ENCODE measurements around the gene ELFN2.

The ELFN2 gene

GRCh38 chr22:37386441-37386840, 40.8 kb downstream of the ELFN2 start:
- H3K27ac ChIP-seq = no peak overlapping the region
- no peak for DNase-seq (ENCODE audit: low spot score)
- H3K4me3 ChIP-seq = no peak overlapping the region
- TF ChIP-seq CTCF (IDR thresholded peaks at IDR 0.05) = no peak

- DNase-seq (ENCODE audit: low spot score) = no peak
- no peak overlapping the region for H3K4me3 ChIP-seq
- no peak for TF ChIP-seq CTCF (IDR thresholded peaks at IDR 0.05)
- no peak overlapping the region for H3K27ac ChIP-seq
These were observed 42.6 kb downstream of the ELFN2 start for GRCh38 chr22:37384691-37385090.

- Histone ChIP-seq H3K27ac (no peak overlapping the region), H3K4me3 (no peak overlapping the region)
- no peak for TF ChIP-seq CTCF (IDR thresholded peaks at IDR 0.05)
- no peak for DNase-seq (ENCODE audit: low spot score)
These were observed 43.9 kb downstream of the ELFN2 start for GRCh38 chr22:37383341-37383740.

- H3K4me3 ChIP-seq = no peak overlapping the region
- no peak for TF ChIP-seq CTCF (IDR thresholded peaks at IDR 0.05)
- DNase-seq (ENCODE audit: low spot score) = no peak
- no peak overlapping the region for H3K27ac ChIP-seq
These were observed 45.8 kb downstream of the ELFN2 start for GRCh38 chr22:37381489-37381888.

- DNase-seq (ENCODE audit: low spot score) = no peak
- H3K4me3 ChIP-seq = no peak overlapping the region
- no peak overlapping the region for H3K27ac ChIP-seq
- no peak for TF ChIP-seq CTCF (IDR thresholded peaks at IDR 0.05)
These were observed 47.6 kb downstream of the ELFN2 start for GRCh38 chr22:37379722-37380121.

- TF ChIP-seq CTCF (IDR thresholded peaks at IDR 0.05) = no peak
- no peak for DNase-seq (ENCODE audit: low spot score)
- Histone ChIP-seq H3K27ac (no peak overlapping the region), H3K4me3 (no peak overlapping the region)
These were observed 48.2 kb downstream of the ELFN2 start for GRCh38 chr22:37379085-37379484.

GRCh38 chr22:37378642-37379058, 48.6 kb downstream of the ELFN2 start:
- DNase-seq (ENCODE audit: low spot score) = no peak
- TF ChIP-seq CTCF (IDR thresholded peaks at IDR 0.05) = no peak
- Histone ChIP-seq H3K4me3 (no peak overlapping the region), H3K27ac (no peak overlapping the region)
